Measurements from ENCODE around the gene FBXW11. TPM values are rescaled to one million over a fixed set of nuclear protein-coding genes. Genes with fewer than 3 reads are reported as not detected.

The FBXW11 gene
- total RNA-seq, 3 donors from 2014 or later = 60.3 to 81.5 (median 64.0) TPM

DNA sequence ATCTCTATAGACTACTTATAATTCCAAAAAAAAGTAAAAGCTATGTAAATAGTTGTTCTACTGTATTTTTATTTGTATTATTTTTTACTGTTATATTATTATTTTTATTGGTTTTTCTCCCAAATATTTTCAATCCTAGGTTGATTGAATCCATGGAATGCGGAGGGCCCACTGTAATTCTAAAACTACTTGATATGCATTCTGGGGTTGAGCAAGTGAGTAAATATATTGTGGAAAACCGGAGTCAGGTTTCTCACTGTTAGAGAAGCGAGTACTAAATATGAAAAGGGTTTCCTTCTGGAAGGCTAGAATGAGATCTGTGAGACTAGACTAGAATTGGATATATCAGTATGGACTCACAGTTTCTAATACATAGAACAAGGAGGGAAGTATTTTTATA is 66.5 kb downstream of the FBXW11 start:
- no peak for DNase-seq (ENCODE audit: low spot score in 2 of 2)
- TF ChIP-seq, protein P1, sequence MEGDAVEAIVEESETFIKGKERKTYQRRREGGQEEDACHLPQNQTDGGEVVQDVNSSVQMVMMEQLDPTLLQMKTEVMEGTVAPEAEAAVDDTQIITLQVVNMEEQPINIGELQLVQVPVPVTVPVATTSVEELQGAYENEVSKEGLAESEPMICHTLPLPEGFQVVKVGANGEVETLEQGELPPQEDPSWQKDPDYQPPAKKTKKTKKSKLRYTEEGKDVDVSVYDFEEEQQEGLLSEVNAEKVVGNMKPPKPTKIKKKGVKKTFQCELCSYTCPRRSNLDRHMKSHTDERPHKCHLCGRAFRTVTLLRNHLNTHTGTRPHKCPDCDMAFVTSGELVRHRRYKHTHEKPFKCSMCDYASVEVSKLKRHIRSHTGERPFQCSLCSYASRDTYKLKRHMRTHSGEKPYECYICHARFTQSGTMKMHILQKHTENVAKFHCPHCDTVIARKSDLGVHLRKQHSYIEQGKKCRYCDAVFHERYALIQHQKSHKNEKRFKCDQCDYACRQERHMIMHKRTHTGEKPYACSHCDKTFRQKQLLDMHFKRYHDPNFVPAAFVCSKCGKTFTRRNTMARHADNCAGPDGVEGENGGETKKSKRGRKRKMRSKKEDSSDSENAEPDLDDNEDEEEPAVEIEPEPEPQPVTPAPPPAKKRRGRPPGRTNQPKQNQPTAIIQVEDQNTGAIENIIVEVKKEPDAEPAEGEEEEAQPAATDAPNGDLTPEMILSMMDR (IDR thresholded peaks at IDR 0.05) = no peak
- no peak for TF ChIP-seq POLR2AphosphoS5 (IDR thresholded peaks at IDR 0.05)
- TF ChIP-seq POLR2A (IDR thresholded peaks at IDR 0.05) = no peak
- Histone ChIP-seq H3K36me3 (no peaks in the 10 kb centered on the region), H3K9me3 (peaks cover 2 to 5% of the 10 kb centered on the region in 2 donors), H3K4me1 (no peaks in the 10 kb centered on the region), H3K27ac (peak overlapping the region in 1 of 2 donors; percentile 57), H3K4me3 (no peak overlapping the region), H3K27me3 (no peaks in the 10 kb centered on the region)
- intact Hi-C loops (cut with DNase I; ENCODE audit: low total_unique reads) = no loop called here

GRCh38 chr5:171938358-171938757 is 68.1 kb downstream of the FBXW11 start:
- TF ChIP-seq POLR2AphosphoS5 (IDR thresholded peaks at IDR 0.05) (no peak), POLR2A (IDR thresholded peaks at IDR 0.05) (no peak)
- TF ChIP-seq, protein P1 (IDR thresholded peaks at IDR 0.05) = no peak
- no peaks in the 10 kb centered on the region for H3K4me1 ChIP-seq
- no peak overlapping the region for H3K4me3 ChIP-seq
- DNase-seq (ENCODE audit: low spot score in 2 of 2) = no peak
- peaks cover 11 to 13% of the 10 kb centered on the region in 2 donors for H3K9me3 ChIP-seq
- no peaks in the 10 kb centered on the region for H3K27me3 ChIP-seq
- intact Hi-C loops (cut with DNase I; ENCODE audit: low total_unique reads) = no loop called here
- H3K36me3 ChIP-seq = no peaks in the 10 kb centered on the region
- H3K27ac ChIP-seq = no peak overlapping the region

GRCh38 chr5:171937351-171937750 is 69.1 kb downstream of the FBXW11 start:
- TF ChIP-seq, protein P1 (IDR thresholded peaks at IDR 0.05) = no peak
- no peak for TF ChIP-seq POLR2AphosphoS5 (IDR thresholded peaks at IDR 0.05)
- TF ChIP-seq POLR2A (IDR thresholded peaks at IDR 0.05) = no peak
- Histone ChIP-seq H3K4me1 (no peaks in the 10 kb centered on the region), H3K9me3 (peaks cover 11 to 13% of the 10 kb centered on the region in 2 donors), H3K27ac (no peak overlapping the region), H3K36me3 (no peaks in the 10 kb centered on the region), H3K4me3 (no peak overlapping the region), H3K27me3 (no peaks in the 10 kb centered on the region)
- intact Hi-C loops (cut with DNase I; ENCODE audit: low total_unique reads) = no loop called here
- no peak for DNase-seq (ENCODE audit: low spot score in 2 of 2)

DNA sequence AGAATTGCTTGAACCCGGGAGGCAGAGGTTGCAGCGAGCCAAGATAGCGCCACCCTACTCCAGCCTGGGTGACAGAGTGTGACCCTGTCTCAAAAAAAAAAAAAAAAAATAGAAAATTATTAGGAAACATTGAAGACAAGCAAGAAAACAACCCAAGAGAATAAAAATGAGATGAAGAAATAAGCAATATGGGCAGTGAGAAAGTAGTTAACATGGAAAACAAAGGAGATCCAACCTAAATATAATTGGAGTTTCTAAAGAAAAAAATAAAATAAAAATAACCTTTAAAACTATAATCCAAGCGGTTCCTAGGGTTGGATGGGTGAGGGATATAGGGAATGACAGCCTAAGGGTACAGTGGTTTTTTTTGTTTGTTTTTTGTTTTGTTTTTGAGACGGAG is 71.9 kb downstream of the FBXW11 start:
- no peaks in the 10 kb centered on the region for H3K36me3 ChIP-seq
- H3K27ac ChIP-seq = no peak overlapping the region
- H3K27me3 ChIP-seq = no peaks in the 10 kb centered on the region
- DNase-seq (ENCODE audit: low spot score in 2 of 2) = no peak
- no peaks in the 10 kb centered on the region for H3K4me1 ChIP-seq
- intact Hi-C loops (cut with DNase I; ENCODE audit: low total_unique reads) = no loop called here
- no peak overlapping the region for H3K4me3 ChIP-seq
- TF ChIP-seq POLR2A (IDR thresholded peaks at IDR 0.05) (no peak), POLR2AphosphoS5 (IDR thresholded peaks at IDR 0.05) (no peak)
- TF ChIP-seq, protein P1 (IDR thresholded peaks at IDR 0.05) = no peak
- H3K9me3 ChIP-seq = peaks cover 11 to 18% of the 10 kb centered on the region in 2 donors

DNA sequence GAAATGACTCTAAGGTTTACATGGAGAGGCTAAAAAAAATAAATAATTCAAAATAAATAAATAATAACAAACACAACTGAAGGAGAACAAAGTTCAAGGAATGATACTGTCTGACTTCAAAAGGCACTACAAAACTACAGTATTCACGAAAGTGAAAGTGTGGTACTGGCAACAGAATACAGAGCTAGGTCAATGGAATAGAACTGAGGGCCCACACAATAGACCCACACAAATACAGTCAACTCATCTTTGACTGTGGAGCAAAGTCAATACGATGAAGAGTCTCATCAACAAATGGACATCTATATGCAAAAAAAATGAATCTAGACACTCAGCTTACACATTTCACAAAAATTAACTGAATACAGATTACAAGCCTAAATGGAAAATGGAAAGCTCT is 75.3 kb downstream of the FBXW11 start:
- Histone ChIP-seq H3K4me3 (no peak overlapping the region), H3K27ac (no peak overlapping the region), H3K9me3 (peaks cover 11 to 18% of the 10 kb centered on the region in 2 donors), H3K4me1 (no peaks in the 10 kb centered on the region), H3K36me3 (no peaks in the 10 kb centered on the region), H3K27me3 (no peaks in the 10 kb centered on the region)
- TF ChIP-seq POLR2A (IDR thresholded peaks at IDR 0.05) (no peak), POLR2AphosphoS5 (IDR thresholded peaks at IDR 0.05) (no peak)
- TF ChIP-seq, protein P1 (IDR thresholded peaks at IDR 0.05) = no peak
- no peak for DNase-seq (ENCODE audit: low spot score in 2 of 2)
- intact Hi-C loops (cut with DNase I; ENCODE audit: low total_unique reads) = no loop called here
